ENCODE results near the gene XXYLT1.

The XXYLT1 gene

GRCh38 chr3:195267096-195267495, 3.9 kb downstream of the XXYLT1 start:
- no peak for DNase-seq (ENCODE audit: low spot score)

GRCh38 chr3:195266428-195266827, 4.5 kb downstream of the XXYLT1 start:
- no peak for DNase-seq (ENCODE audit: low spot score)

DNA sequence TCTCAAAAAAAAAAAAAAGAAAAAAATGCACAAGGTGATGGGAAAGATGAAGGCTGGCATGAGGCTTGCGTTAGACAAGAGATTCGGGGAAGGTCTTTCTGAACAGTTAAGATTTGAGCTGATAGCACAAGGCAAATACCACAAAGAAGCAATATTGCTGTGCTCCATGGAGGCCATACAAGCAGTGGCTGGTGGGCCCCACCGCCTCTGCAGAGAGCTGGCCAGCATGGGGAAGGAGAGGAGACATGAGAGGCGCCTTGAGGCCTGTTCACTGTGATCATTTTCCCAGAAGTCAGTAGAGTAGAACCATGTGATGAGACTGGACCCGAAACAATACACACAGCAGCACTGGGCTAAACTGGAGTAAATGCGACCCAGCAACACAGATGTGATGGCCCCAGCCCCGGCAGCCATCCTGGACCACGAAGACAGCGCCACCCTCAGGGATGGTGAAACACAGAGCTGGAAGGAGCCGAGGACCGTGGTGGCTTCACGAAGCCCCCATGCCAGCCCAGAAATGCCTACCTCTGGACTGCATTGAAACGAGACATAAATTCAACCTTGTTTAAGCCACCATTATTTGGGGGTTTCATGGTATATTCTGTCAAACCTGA, 5.5 kb downstream of the XXYLT1 start:
- no peak for DNase-seq (ENCODE audit: low spot score)

DNA sequence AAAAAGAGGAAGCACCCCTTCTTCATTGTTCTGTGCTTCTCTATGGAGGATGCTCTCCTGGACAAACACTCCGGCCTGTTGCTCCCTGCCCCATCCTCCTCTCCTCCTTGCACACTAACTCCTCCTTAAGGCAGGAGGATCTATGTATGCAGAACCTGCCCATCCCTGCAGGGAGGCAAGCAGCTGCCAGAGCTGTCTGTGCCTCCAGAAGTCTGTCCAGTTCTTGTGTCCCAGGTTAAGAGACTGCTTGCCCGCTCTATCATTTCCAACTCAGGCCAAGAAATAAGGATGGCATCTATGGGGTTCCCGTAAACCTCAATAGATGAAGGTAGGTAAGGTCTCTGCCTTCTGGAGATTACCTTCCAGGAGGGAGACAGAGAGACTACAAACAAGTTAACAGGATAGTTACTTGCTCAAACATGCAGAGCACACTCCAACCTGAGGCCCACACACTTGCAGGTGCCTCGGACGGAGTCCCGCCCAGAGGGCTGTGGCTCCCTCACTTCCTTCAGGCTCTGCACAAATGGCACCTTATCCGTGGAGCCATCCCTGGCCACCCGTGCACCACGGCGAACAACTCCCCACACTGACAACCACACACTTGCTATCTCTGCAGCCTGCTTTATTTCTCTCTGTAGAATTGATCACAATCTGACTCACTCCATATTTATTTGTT, 6.9 kb downstream of the XXYLT1 start:
- no peak for DNase-seq (ENCODE audit: low spot score)

- DNase-seq (ENCODE audit: low spot score), result no peak
Observed at GRCh38 chr3:195263193-195263924, 7.6 kb downstream of the XXYLT1 start.

DNA sequence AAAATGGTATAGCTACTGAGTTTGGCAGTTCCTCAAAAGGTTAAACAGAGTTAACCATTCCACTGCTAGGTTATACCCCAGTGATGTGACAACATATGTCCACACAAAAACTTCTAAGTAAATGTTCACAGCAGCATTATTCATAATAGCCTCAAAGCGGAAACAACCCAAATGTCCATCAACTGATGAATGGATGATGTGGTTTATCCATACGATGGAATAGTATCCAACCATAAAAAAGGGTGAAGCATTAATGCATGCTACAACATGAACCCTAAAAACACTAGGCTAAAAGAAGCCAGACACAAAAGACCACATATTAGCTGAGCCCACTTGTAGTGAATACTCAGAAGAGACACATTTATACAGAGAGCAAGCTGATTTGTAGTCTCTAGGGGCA, 9.0 kb downstream of the XXYLT1 start:
- no peak for DNase-seq (ENCODE audit: low spot score)

DNA sequence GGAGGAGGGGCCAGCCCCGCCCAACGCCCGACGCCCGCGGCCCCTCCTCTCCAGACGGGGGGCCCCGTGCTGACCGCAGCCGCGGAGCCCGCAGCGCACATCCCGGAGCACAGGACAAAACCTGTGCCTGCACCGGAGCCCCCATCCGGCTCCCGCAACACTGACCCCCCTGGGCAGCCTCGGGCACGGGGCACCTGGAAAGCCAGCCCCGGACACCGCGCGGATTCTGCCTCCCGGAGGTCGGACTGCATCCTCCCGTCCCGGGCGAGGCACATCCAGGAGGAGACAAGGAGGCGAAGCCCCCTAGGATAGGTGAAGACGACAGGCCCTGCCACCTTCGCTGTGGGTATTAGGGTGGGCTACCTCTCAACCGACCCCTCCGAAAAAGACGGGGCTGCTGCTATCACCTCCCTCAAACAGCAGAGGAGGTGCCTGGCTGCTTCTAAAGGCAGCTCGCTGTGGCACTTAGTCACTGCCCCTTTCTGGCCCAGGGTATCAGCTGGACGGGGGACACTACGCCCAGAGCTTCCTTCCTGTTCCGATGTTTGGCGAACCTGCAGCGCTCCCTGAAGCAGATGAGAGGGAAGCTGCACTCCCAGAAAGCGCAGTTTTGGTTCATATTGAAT, 10.6 kb downstream of the XXYLT1 start:
- DNase-seq (ENCODE audit: low spot score), result no peak

- DNase-seq (ENCODE audit: low spot score), result peak; percentile 71
Observed at GRCh38 chr3:195259475-195260279, 11.3 kb downstream of the XXYLT1 start.

DNA sequence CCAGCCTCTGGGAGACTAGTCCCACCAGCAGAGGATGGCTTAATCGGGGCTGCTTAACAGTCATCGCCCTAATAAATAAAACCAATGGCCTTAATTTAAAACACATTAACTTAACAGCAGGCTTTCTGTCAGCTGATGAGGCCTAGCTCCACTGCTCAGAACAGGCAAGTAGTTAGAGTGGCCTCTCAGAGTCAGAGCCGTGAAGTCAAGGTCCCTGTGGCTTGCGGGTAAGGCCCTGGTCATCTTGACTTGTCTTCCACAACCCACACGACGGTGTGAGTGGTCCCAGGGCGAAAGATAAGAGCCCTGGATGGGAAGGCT, 11.8 kb downstream of the XXYLT1 start:
- no peak for DNase-seq (ENCODE audit: low spot score)

DNA sequence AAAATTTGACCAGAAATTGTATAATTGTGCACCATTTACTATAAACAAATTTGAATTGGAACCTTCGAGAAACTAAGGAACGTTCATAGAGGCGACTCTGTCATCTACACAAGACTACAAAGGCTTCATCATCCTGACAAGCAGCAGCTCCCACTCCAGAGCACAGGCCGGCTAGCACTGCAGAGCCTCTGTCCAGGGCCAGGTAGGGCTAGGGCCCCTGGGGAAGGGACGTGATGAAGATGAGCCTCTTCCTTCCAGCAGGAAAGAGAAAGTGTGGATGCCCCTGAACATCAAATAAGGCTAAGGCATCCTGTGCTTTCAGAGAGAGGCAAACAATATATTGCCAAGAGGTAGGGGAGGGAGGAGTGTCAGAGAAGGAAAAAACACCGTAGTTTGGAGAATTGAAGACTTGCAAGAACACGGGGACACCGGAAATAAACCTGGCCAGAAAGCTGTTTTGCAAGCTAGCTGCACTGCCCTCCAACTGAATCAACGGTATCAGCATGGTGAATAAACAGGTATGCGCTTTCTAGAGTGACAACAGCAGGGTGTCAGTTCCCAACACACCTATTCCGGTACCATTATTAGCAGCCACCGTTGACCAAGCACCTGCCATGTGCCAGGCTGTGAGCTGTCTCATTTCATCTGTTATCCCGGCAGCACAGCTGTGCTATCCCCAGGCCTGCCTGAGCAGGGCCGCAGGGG, 12.4 kb downstream of the XXYLT1 start:
- no peak for DNase-seq (ENCODE audit: low spot score)

- DNase-seq (ENCODE audit: low spot score), result no peak
Observed at GRCh38 chr3:195257454-195258448, 13.2 kb downstream of the XXYLT1 start.

- no peak for DNase-seq (ENCODE audit: low spot score)
Observed at GRCh38 chr3:195256639-195257453, 14.1 kb downstream of the XXYLT1 start.

DNA sequence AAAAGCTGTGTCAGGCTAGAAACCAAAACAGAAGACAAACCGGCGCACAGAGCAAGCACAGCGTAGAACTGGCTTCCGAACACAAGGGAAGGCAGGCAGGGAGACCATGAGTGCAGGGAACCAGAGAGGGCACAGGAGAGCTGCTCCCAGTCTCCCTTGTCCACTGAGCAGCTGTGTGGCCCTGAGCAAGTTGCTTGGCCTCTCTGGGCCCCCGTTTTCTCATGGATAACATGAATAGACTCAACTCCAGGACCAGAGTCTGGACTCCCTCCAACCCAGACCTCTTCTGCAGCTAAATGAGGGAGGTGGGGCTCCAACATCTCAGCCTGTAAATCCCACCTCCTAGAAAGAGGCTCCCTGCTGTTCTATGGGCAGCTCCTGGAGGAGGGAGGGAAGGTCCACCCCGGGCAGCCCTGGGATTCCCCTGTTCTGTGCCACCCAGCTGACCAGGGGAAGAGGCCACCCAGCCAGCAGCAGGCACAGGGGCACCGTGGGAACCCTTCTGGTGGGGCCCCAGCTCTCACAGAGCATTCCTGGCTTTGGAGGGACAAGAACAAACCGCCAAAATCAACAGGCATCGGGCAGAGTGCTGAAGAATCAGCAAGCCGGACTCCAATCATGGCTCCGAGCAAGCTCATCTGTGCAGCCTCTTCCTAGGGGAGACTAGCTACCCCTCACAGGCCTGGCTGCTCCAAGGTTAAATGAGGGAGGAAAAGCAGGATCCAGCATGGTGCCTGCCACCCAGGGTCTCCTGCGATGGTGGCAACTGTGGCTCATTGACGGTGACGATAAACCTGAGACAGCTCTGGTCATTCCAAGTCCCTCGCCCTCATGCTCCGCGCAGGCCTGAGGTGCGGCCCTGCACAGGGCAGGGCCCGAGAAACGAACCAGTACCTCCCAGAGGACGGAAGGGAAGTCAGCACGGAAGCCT, 15.1 kb downstream of the XXYLT1 start:
- no peak for DNase-seq (ENCODE audit: low spot score)

DNA sequence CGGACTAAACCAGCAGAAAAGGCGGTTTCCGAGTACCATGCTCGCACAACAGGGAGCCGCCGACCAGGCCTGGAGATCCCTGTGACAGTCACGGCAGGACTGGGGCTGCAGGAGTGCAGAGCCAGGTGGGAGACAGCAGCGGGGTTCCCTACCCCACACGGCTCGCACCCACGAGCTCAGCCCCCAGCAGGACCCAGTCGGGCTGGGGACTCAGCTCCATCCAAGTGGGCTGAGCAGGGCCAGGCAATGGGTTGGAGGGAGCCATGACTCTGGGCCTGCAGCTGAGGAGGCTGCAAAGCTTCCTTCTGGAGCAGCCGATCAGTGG, 15.8 kb downstream of the XXYLT1 start:
- DNase-seq (ENCODE audit: low spot score), result no peak

DNA sequence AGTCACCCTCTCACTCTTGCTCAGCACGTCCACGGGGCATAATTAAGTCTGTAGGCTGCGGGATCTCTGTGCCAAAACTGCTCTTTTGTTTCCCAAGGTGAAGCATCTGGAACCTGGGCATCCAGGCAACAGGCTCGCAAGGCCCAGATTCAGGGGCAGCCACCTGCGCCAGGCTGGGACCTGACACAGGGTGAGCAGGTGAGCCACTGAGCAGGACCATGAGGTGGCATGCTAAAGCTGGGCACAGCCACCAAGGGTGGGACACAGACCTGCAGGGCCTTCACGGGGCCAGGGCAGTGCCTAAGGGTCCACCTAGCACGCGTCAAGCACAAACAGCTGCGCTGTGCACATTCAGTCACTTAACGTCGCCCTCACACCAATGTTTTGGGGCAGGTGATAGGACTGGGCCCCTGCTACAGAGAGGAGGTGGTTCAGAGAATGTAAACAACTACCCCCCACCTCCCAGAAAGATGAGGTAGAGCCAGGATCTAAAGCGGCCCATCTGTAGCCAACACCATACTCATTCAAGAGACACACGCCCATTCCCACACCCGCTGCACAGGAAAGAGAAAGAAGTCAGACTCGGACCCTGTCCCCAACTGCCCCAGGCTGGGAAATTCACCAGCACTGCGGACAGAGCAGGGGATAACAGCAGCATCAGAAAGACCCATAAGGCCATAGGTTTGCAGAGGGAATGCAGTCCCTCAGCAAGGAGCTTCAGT, 16.3 kb downstream of the XXYLT1 start:
- no peak for DNase-seq (ENCODE audit: low spot score)

DNA sequence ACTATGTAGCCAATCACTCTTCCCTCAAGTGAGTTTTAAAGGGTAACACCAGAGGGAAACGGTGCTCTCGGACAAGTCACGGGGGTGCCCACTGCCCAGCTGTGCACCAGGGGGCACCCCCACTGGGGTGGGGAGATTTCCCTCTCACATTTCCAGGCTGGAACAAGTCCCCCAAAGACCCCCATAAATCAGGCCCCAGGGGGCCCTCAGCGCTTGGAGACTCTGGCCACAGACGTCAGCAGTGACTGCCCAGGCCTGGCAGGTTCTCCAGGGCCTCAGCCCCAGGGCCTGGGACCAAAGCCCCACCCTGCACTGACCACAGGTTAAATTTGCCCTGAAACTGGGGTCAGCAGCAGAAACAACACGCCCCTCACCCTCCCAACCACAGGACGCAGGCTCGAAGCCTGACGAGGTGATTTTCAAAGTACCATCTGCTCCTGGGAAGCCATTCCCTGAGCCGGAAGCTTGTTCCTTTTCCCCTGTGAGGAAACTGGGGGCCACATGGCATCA, 17.0 kb downstream of the XXYLT1 start:
- DNase-seq (ENCODE audit: low spot score), result no peak

DNA sequence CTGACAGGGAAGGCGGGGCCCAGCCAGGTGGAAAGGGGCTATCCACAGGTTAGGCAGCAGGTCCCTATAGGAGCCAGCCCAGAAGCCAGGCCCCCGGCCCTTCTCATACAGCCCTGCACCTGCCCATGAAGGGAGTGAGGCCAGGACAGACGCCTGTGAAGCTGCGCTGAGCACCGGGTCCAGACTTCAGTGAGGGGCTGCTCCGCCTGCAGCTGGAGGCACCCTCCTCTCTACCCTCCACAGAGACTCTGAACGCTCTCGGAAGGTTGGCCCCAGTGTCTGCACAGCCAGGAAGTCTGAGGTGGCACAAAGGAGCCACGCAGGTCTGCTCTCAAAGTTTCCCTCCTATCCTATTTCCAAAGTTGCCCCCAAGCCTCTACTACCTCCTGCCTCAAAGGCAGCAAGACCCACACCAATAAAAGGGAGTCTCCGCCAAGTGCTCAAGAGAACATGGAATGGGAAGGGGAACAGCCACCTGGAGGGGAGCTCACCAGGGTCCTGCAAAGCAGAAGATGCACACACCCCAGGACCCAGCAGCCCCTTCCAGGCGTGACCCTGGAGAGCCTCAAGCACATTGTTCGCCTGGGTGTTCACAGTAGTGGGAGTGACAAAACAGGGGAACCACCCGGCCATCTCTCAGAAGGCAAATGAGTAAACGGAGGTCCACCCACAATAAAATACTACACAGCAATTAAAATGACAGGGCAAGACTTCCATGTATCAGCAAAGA, 19.5 kb downstream of the XXYLT1 start:
- DNase-seq (ENCODE audit: low spot score), result no peak

All from hematopoietic multipotent progenitor cell treated with erythropoietin and hydrocortisone succinate and interleukin-3 and kit ligand, for 15 days (in vitro differentiated cells).